Liver (tissue), 9 donors: ENCODE measurements around the gene PARD3. TPM values are rescaled to one million over a fixed set of nuclear protein-coding genes. Genes with fewer than 3 reads are reported as not detected.

Source experiments
- DNase-seq: peaks from one replicate; pipeline ENCODE4 v3.0.0-alpha.2; 2017; ENCODE audit warnings: low spot score
- H3K27ac ChIP-seq, 2 donors: one replicate each; pipeline ENCODE4 v1.7.0; 2013; ENCODE audit warnings: inconsistent platforms in 2 of 2, low read length in 2 of 2, control low read depth in 1 of 2, low read depth in 1 of 2, mild to moderate bottlenecking in 1 of 2
- H3K27me3 ChIP-seq, 4 donors: one replicate each; pipeline versions ENCODE4 v1.6.1 to v1.7.0; 2013; ENCODE audit warnings: low read length in 3 of 4, inconsistent platforms in 1 of 4, mild to moderate bottlenecking in 1 of 4, moderate library complexity in 1 of 4; ENCODE audit not compliant: control insufficient read depth in 4 of 4, insufficient read depth in 4 of 4
- H3K36me3 ChIP-seq, 4 donors: one replicate each; pipeline versions ENCODE4 v1.6.1 to v1.7.0; 2013; ENCODE audit warnings: low read length in 3 of 4, mild to moderate bottlenecking in 3 of 4, low read depth in 1 of 4, moderate library complexity in 1 of 4; ENCODE audit not compliant: control insufficient read depth in 4 of 4, insufficient read depth in 3 of 4
- H3K4me1 ChIP-seq, 4 donors: one replicate each; pipeline versions ENCODE4 v1.6.1 to v1.7.0; 2013; ENCODE audit warnings: low read length in 3 of 4, mild to moderate bottlenecking in 3 of 4, moderate library complexity in 1 of 4; ENCODE audit not compliant: control insufficient read depth in 4 of 4, insufficient read depth in 4 of 4
- H3K4me3 ChIP-seq, 3 donors: one replicate each; pipeline versions ENCODE4 v1.6.1 to v1.7.0; 2013; ENCODE audit warnings: low read length in 3 of 3, control low read depth in 1 of 3, low read depth in 1 of 3, mild to moderate bottlenecking in 1 of 3
- H3K9ac ChIP-seq, 2 donors: one replicate each; pipeline ENCODE4 v1.7.0; 2013; ENCODE audit warnings: low read length in 2 of 2, mild to moderate bottlenecking in 2 of 2, moderate library complexity in 2 of 2, control low read depth in 1 of 2, low read depth in 1 of 2
- H3K9me3 ChIP-seq, 4 donors: one replicate each; pipeline versions ENCODE4 v1.6.1 to v1.7.0; 2013; ENCODE audit warnings: low read length in 3 of 4; ENCODE audit not compliant: control insufficient read depth in 4 of 4
- ATF3 ChIP-seq: IDR thresholded peaks from 2 replicates; pipeline ENCODE4 v1.6.1; 2016; ENCODE audit warnings: antibody characterized with exemption
- CTCF ChIP-seq: fragments of 150-350 bp; IDR thresholded peaks from 2 replicates; pipeline ENCODE4 v1.5.1; 2017; ENCODE audit warnings: improper control_type of control experiment, low read depth, low read length; ENCODE audit not compliant: missing input control
- HNF4A ChIP-seq, 2 donors: conservative IDR thresholded peaks; 2 replicates each; pipeline ENCODE4 v1.6.1; 2016; ENCODE audit warnings: antibody characterized with exemption in 2 of 2, mild to moderate bottlenecking in 2 of 2
- JUND ChIP-seq, 2 donors: IDR thresholded peaks; 2 replicates each; pipeline ENCODE4 v1.6.1; 2016; ENCODE audit warnings: antibody characterized with exemption in 2 of 2
- NR2F2 ChIP-seq: IDR thresholded peaks from 2 replicates; pipeline ENCODE4 v1.6.1; 2016; ENCODE audit warnings: antibody characterized with exemption
- RAD21 ChIP-seq, 2 donors: IDR thresholded peaks; 2 replicates each; pipeline ENCODE4 v1.6.1; 2016; ENCODE audit warnings: antibody characterized with exemption in 2 of 2, mild to moderate bottlenecking in 2 of 2
- REST ChIP-seq: IDR thresholded peaks from 2 replicates; pipeline ENCODE4 v1.6.1; 2016; ENCODE audit warnings: antibody characterized with exemption, mild to moderate bottlenecking
- RXRA ChIP-seq, 2 donors: IDR thresholded peaks; 2 replicates each; pipeline ENCODE4 v1.6.1; 2017 to 2018; ENCODE audit warnings: antibody characterized with exemption in 2 of 2, mild to moderate bottlenecking in 1 of 2
- TAF1 ChIP-seq: conservative IDR thresholded peaks from 2 replicates; pipeline ENCODE4 v1.6.1; 2016; ENCODE audit warnings: antibody characterized with exemption, mild to moderate bottlenecking
- ZBTB33 ChIP-seq: IDR thresholded peaks from 2 replicates; pipeline ENCODE4 v1.6.1; 2016; ENCODE audit warnings: antibody characterized with exemption
- WGBS: extraction: QIAGEN DNeasy Blood & Tissue Kit; methylation state at CpG from one replicate; pipeline ENCODE4 v1.1.7; 2013; 5-methylcytosine and 5-hydroxymethylcytosine counted together
- polyA plus RNA-seq, 2 donors: library from polyadenylated mRNA; stranded (reverse) in 1 of 2; unstranded in 1 of 2; fragments of 200-250 nt in 1 of 2; fragments of >200 nt in 1 of 2; fragmentation: Nextera tagmentation in 1 of 2; extraction: Ambion mirVana in 1 of 2; gene quantifications; one replicate each; pipeline versions ENCODE4 v1.2.1 to v1.2.3, GENCODE V29; 2013 to 2015
- total RNA-seq, 2 donors: library from RNA; depleted of rRNA; stranded (reverse); fragments of >200 nt; gene quantifications; one replicate each; pipeline ENCODE4 v1.2.3, GENCODE V29; 2014
- donor health status: healthy.
- donor health status: healthy.
- donor health status: healthy.
- donor health status: healthy.
- donor health status: healthy.

The PARD3 gene
- total and polyA plus RNA-seq, 4 donors = 12.3 to 43.8 (median 13.5) TPM

- H3K4me3 ChIP-seq = no peak overlapping the region
- no peak overlapping the region for H3K9ac ChIP-seq
- no peak for DNase-seq
- no peaks in the 10 kb centered on the region for H3K9me3 ChIP-seq
- 90% methylated on average over 11 of the region's 11 CpGs for WGBS
- H3K4me1 ChIP-seq = no peaks in the 10 kb centered on the region
- no peaks in the 10 kb centered on the region for H3K27me3 ChIP-seq
- H3K27ac ChIP-seq = no peak overlapping the region
- no peak for TF ChIP-seq ATF3
- no peak for TF ChIP-seq NR2F2
- TF ChIP-seq ZBTB33 = no peak
- no peak for TF ChIP-seq JUND (IDR thresholded peaks at IDR 0.05)
- TF ChIP-seq RAD21 (IDR thresholded peaks at IDR 0.05) = no peak
- no peak for TF ChIP-seq REST
- no peak for TF ChIP-seq HNF4A (conservative IDR thresholded peaks at IDR 0.05)
- TF ChIP-seq TAF1 = no peak
- no peaks in the 10 kb centered on the region for H3K36me3 ChIP-seq
Observed at GRCh38 chr10:34413756-34414587, 401.1 kb downstream of the PARD3 start.

- no peaks in the 10 kb centered on the region for H3K9me3 ChIP-seq
- WGBS = 94% methylated on average over 3 of the region's 3 CpGs
- H3K4me3 ChIP-seq = no peak overlapping the region
- DNase-seq = no peak
- no peaks in the 10 kb centered on the region for H3K36me3 ChIP-seq
- TF ChIP-seq RAD21 (IDR thresholded peaks at IDR 0.05) = no peak
- no peak for TF ChIP-seq JUND (IDR thresholded peaks at IDR 0.05)
- TF ChIP-seq HNF4A (conservative IDR thresholded peaks at IDR 0.05) = no peak
- no peak for TF ChIP-seq TAF1
- TF ChIP-seq ZBTB33 = no peak
- no peak for TF ChIP-seq CTCF
- TF ChIP-seq RXRA (IDR thresholded peaks at IDR 0.05) = no peak
- H3K9ac ChIP-seq = no peak overlapping the region
- H3K4me1 ChIP-seq = no peaks in the 10 kb centered on the region
- H3K27ac ChIP-seq = no peak overlapping the region
- H3K27me3 ChIP-seq = no peaks in the 10 kb centered on the region
Observed at GRCh38 chr10:34413214-34413613, 401.9 kb downstream of the PARD3 start.
